ENCODE data around the gene NEK7. TPM values are rescaled to one million over a fixed set of nuclear protein-coding genes. Genes with fewer than 3 reads are reported as not detected.
"Not testable (repeated sequence)": the region's sequence is repeated elsewhere in the genome, so short reads cannot be mapped to it uniquely, and the experiment has no call there.

Gene NEK7
- total RNA-seq, 2 experiments from 2014 or later: 56.1 to 57.4 TPM

GRCh38 chr1:198197285-198197684 lies 40.5 kb downstream of the NEK7 start:
- H3K9me3 Mint-ChIP-seq: peaks cover 2% of the 10 kb centered on the region
- no peak overlapping the region for H3K27ac Mint-ChIP-seq
- H3K36me3 Mint-ChIP-seq: peaks cover 32% of the 10 kb centered on the region
- peaks cover 72% of the 10 kb centered on the region for H3K4me1 Mint-ChIP-seq
- H3K4me3 Mint-ChIP-seq: no peak overlapping the region
- no peak for DNase-seq
- H3K27me3 Mint-ChIP-seq: no peaks in the 10 kb centered on the region

- Mint-ChIP-seq H3K27ac (no peak overlapping the region), H3K9me3 (peaks cover 4% of the 10 kb centered on the region), H3K27me3 (no peaks in the 10 kb centered on the region), H3K36me3 (peaks cover 35% of the 10 kb centered on the region), H3K4me1 (peaks cover 70% of the 10 kb centered on the region), H3K4me3 (no peak overlapping the region)
- no peak for DNase-seq
Observed at GRCh38 chr1:198199105-198199504, 42.3 kb downstream of the NEK7 start.

GRCh38 chr1:198201956-198202784 lies 45.4 kb downstream of the NEK7 start:
- H3K4me1 Mint-ChIP-seq: peaks cover 76% of the 10 kb centered on the region
- DNase-seq: peak; percentile 59
- peak overlapping the region; percentile 91 for H3K27ac Mint-ChIP-seq
- H3K27me3 Mint-ChIP-seq: no peaks in the 10 kb centered on the region
- peak overlapping the region; percentile 60 for H3K4me3 Mint-ChIP-seq
- H3K36me3 Mint-ChIP-seq: peaks cover 26% of the 10 kb centered on the region
- H3K9me3 Mint-ChIP-seq: peaks cover 4% of the 10 kb centered on the region

- peaks cover 28% of the 10 kb centered on the region for H3K36me3 Mint-ChIP-seq
- H3K4me1 Mint-ChIP-seq: peaks cover 72% of the 10 kb centered on the region
Observed at GRCh38 chr1:198203434-198203833, 46.6 kb downstream of the NEK7 start.

GRCh38 chr1:198205016-198205684 lies 48.4 kb downstream of the NEK7 start:
- H3K4me1 Mint-ChIP-seq: peaks cover 60% of the 10 kb centered on the region
- H3K9me3 Mint-ChIP-seq: peaks cover 4% of the 10 kb centered on the region
- H3K27ac Mint-ChIP-seq: no peak overlapping the region
- H3K4me3 Mint-ChIP-seq: no peak overlapping the region
- DNase-seq: no peak
- no peaks in the 10 kb centered on the region for H3K27me3 Mint-ChIP-seq
- H3K36me3 Mint-ChIP-seq: peaks cover 29% of the 10 kb centered on the region

More at GRCh38 chr1:198203434-198203833, 46.6 kb downstream of the NEK7 start:
- Mint-ChIP-seq H3K27ac (peak overlapping the region; percentile 91), H3K9me3 (peaks cover 4% of the 10 kb centered on the region), H3K27me3 (no peaks in the 10 kb centered on the region), H3K4me3 (no peak overlapping the region)
- no peak for DNase-seq

- peaks cover 49% of the 10 kb centered on the region for H3K4me1 Mint-ChIP-seq
- H3K9me3 Mint-ChIP-seq: peaks cover 4% of the 10 kb centered on the region
- no peak for DNase-seq
- no peaks in the 10 kb centered on the region for H3K27me3 Mint-ChIP-seq
- H3K4me3 Mint-ChIP-seq: no peak overlapping the region
- H3K36me3 Mint-ChIP-seq: peaks cover 27% of the 10 kb centered on the region
- H3K27ac Mint-ChIP-seq: peak overlapping the region; percentile 4
Observed at GRCh38 chr1:198206292-198206691, 49.5 kb downstream of the NEK7 start.

- Mint-ChIP-seq H3K27me3 (no peaks in the 10 kb centered on the region), H3K36me3 (peaks cover 32% of the 10 kb centered on the region), H3K4me3 (no peak overlapping the region), H3K4me1 (peaks cover 19% of the 10 kb centered on the region), H3K27ac (no peak overlapping the region), H3K9me3 (peaks cover 26% of the 10 kb centered on the region)
- no peak for DNase-seq
Observed at GRCh38 chr1:198211696-198212095, 54.9 kb downstream of the NEK7 start.

GRCh38 chr1:198212126-198212525 lies 55.3 kb downstream of the NEK7 start:
- H3K36me3 Mint-ChIP-seq: peaks cover 33% of the 10 kb centered on the region
- peaks cover 27% of the 10 kb centered on the region for H3K9me3 Mint-ChIP-seq
- no peak for DNase-seq
- H3K4me3 Mint-ChIP-seq: no peak overlapping the region
- no peak overlapping the region for H3K27ac Mint-ChIP-seq
- peaks cover 22% of the 10 kb centered on the region for H3K4me1 Mint-ChIP-seq
- no peaks in the 10 kb centered on the region for H3K27me3 Mint-ChIP-seq

- Mint-ChIP-seq H3K9me3 (peaks cover 30% of the 10 kb centered on the region), H3K4me3 (no peak overlapping the region), H3K27me3 (no peaks in the 10 kb centered on the region), H3K27ac (no peak overlapping the region), H3K36me3 (peaks cover 35% of the 10 kb centered on the region), H3K4me1 (peaks cover 19% of the 10 kb centered on the region)
- no peak for DNase-seq
Observed at GRCh38 chr1:198212675-198213074, 55.9 kb downstream of the NEK7 start.

- Mint-ChIP-seq H3K4me3 (no peak overlapping the region), H3K9me3 (peaks cover 38% of the 10 kb centered on the region), H3K27ac (no peak overlapping the region), H3K27me3 (no peaks in the 10 kb centered on the region), H3K36me3 (peaks cover 41% of the 10 kb centered on the region), H3K4me1 (peaks cover 15% of the 10 kb centered on the region)
- no peak for DNase-seq
Observed at GRCh38 chr1:198214924-198215323, 58.1 kb downstream of the NEK7 start.

GRCh38 chr1:198220428-198220827 lies 63.6 kb downstream of the NEK7 start:
- Mint-ChIP-seq H3K4me3 (no peak overlapping the region), H3K27ac (no peak overlapping the region), H3K27me3 (no peaks in the 10 kb centered on the region), H3K36me3 (peaks cover 42% of the 10 kb centered on the region), H3K9me3 (peaks cover 29% of the 10 kb centered on the region), H3K4me1 (peaks cover 22% of the 10 kb centered on the region)
- DNase-seq: no peak

GRCh38 chr1:198227010-198227409 lies 70.2 kb downstream of the NEK7 start:
- H3K9me3 Mint-ChIP-seq: peaks cover 12% of the 10 kb centered on the region
- H3K36me3 Mint-ChIP-seq: peaks cover 42% of the 10 kb centered on the region
- not testable (repeated sequence) for DNase-seq, H3K27ac Mint-ChIP-seq, H3K27me3 Mint-ChIP-seq, H3K4me3 Mint-ChIP-seq
- peaks cover 22% of the 10 kb centered on the region for H3K4me1 Mint-ChIP-seq

GRCh38 chr1:198227454-198227853 lies 70.7 kb downstream of the NEK7 start:
- not testable (repeated sequence) for H3K9me3 Mint-ChIP-seq, DNase-seq, H3K27ac Mint-ChIP-seq, H3K4me3 Mint-ChIP-seq, H3K27me3 Mint-ChIP-seq
- H3K4me1 Mint-ChIP-seq: peaks cover 25% of the 10 kb centered on the region
- H3K36me3 Mint-ChIP-seq: peaks cover 40% of the 10 kb centered on the region

- H3K36me3 Mint-ChIP-seq: peaks cover 36% of the 10 kb centered on the region
- no peak overlapping the region for H3K27ac Mint-ChIP-seq
- H3K4me1 Mint-ChIP-seq: peaks cover 27% of the 10 kb centered on the region
- H3K4me3 Mint-ChIP-seq: no peak overlapping the region
- no peaks in the 10 kb centered on the region for H3K27me3 Mint-ChIP-seq
- peaks cover 7% of the 10 kb centered on the region for H3K9me3 Mint-ChIP-seq
- DNase-seq: no peak
Observed at GRCh38 chr1:198228925-198229324, 72.1 kb downstream of the NEK7 start.

GRCh38 chr1:198231779-198232178 lies 75.0 kb downstream of the NEK7 start:
- Mint-ChIP-seq H3K36me3 (peaks cover 30% of the 10 kb centered on the region), H3K4me3 (no peak overlapping the region), H3K27ac (no peak overlapping the region), H3K4me1 (peaks cover 37% of the 10 kb centered on the region), H3K27me3 (no peaks in the 10 kb centered on the region), H3K9me3 (peaks cover 7% of the 10 kb centered on the region)
- DNase-seq: no peak
